Fibroblast of skin of abdomen (primary cell): ENCODE results near the gene FAM180A.
"Not testable (repeated sequence)": the region's sequence is repeated elsewhere in the genome, so short reads cannot be mapped to it uniquely, and the experiment has no call there.

Experiments
- DNase-seq: peaks from one replicate; pipeline ENCODE4 v3.0.0-alpha.2; 2013

The FAM180A gene

GRCh38 chr7:135737306-135737647 lies 11.3 kb downstream of the FAM180A start:
- DNase-seq, result not testable (repeated sequence)

DNA sequence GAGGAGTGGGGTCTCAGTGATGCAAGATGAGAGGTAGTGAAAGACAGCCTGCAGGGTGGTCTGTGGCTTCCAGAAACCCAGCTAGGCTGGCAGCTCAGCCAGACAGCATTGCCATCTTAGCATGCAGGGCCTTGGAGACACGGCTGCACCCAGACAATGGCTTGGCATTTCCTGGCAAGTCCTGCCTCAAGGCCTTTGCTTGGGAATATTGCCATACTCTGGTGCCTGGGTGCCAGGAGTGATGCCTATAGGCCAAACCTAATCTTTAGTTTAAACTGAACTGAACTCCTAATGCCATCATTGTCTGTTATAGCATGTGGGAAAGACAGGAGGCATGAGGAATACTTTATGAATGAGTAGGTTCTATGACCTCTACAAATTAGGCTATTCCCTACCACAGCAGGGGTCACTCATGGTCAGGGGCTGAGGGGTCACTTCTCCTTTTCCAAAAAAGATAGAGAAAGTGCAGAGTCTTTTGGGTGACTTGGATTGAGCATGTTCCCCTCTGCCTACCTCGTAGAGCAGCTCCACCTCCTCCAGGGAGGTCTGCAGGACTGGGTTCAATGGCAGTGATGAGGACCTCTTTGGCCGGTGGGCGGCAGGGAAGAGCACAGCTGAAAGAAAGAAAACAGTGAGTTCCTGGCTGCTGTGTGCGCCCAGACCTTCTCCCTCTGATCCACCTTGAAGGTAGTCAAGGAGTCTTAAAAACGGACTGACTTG lies 11.9 kb downstream of the FAM180A start:
- no peak for DNase-seq

DNA sequence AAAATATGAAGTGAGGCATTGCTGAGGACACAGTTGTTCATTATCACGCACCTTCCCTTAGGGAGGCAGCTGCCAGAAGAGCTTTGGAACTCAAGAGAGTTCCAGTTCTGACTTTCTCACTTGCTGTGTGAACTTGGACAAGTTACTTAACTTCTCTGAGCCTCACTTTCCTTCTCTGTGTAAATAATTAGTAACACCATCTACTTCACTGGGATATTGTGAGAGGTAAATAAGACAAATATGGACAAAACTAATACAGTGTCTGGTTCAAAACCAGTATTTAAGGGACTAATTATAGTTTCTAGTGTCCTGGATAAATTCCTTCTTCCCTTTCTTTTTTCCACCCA lies 14.3 kb downstream of the FAM180A start:
- no peak for DNase-seq

DNA sequence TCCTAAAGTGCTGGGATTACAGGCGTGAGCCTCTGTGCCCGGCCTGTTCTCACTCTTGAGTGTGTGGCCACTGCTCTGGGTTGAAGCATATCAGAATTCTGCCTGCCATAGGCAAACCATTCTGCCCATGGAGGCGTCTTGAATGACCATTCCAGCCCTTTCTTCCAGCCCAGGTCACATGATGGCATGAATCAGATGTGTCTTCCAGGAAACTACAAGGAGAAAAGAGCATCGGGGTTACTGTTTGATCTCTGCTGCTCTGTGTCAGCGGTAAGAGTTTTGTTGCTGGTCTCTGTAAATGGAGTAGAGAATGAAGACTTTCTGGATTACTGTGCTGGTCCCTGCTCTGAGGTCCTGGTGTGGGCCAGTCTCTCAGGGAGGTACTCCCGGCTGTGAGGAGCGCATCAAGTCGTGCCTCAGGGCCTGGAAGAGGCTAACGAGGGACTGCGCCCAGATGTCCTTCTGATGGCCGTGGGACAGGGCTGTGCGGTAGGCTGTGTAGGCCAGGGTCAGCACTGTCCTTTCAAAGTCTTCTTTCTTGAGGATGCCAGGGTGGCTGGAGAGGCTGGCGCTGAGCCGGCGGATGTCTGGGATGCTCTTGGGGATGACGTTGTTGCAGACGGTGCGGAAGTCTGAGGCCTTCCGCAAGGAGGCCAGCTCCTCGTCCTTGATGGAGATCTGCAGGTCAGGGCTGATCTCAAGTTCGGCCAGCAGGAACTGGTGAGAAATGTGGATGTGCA lies 14.8 kb downstream of the FAM180A start:
- DNase-seq, result no peak

DNA sequence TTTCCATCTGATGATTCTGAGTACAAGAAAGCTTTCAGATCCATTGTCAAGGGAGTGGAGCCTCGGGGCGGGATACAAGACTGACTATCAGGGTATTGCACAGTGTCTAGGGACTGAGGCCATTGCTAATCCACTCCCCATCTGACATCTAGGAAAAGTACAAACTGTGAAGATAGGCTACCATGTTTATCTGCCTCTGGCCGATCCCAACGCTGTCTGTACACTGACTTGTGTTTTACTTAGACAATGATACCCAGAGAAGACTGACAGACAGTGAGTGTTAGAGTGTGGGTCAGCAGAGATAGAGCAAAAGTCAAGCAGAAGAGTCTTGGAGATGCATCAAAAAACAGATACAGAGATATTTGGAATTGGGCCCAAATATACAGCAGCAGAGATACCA lies 17.5 kb downstream of the FAM180A start:
- DNase-seq, result no peak

DNA sequence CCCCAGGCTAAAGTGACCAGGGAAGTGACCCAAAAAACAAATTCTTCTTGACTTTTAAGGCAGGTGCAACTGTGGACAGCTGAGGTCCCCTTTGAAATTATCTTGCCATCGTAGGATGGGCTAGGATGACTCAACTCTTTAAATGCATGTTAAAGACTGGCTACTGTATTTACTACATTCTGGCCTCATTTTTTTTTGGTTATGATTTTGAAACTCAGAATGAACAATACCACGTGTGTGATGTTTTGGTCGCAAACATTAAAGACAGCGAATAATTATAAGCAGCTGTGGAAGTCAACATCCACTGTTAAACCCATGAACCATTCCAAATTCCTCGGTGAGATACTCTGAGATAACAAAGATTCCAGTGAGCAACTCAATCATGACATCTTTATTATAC lies 19.4 kb downstream of the FAM180A start:
- peak; percentile 54 for DNase-seq

DNA sequence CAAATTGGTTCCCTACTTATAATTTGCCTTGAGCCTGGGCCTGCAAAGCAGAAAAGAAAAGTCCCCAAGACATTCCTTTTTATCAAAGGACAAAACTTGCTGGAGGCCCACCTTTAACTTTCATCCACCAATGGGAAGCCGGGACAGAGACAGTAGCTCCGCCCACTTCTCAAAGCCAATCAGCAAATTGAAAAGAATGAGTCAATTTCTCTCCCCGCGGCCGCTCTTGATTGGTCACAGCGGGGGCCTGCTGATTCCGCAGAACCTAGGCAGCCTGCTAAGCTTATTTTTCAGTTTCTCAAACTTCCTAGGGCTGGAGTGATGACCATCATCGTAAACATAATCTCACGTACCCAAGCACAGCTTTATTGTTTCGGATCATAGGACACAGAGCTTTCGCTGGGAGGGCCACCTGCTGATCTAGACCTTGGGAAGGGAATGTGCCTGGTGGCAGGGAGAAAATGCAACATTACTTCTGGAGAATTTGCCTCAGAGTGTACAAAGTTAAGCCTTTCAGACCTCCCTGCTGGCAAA lies 20.4 kb downstream of the FAM180A start, which contains the start of gene SLC13A4:
TSS of gene SLC13A4 (minus strand) at position 51 of the 534 bp plus-strand sequence. CDS start 690 bp downstream, outside the sequence.
- no peak for DNase-seq

GRCh38 chr7:135726911-135727673 lies 21.5 kb downstream of the FAM180A start:
- DNase-seq, result no peak

DNA sequence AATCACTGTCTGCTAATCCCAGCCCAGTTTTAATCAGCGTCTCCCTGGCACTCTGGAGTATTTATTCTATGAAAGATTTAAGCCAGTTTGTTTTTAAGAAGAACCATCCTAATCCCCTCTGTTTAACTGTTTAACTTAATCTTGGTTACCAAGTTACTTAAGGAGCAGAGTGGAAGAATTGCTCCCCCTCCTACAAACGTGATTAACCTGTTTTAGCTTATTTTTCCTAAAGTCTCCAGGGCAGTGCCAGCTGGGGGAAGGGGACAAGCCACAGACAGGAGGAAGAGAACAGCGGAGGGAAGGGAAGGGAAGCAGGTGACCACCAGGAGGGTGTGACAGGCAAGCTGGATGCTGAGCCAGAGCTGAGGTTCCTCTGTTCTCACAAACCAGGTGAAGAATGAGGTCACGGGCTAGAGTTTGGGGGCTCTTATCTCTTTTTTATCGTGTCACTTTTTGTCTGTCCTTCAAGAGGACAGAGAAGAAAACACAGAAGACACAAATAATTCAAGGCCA lies 22.3 kb downstream of the FAM180A start:
- DNase-seq, result no peak

- no peak for DNase-seq
These were observed 25.2 kb downstream of the FAM180A start for GRCh38 chr7:135723411-135723810.

DNA sequence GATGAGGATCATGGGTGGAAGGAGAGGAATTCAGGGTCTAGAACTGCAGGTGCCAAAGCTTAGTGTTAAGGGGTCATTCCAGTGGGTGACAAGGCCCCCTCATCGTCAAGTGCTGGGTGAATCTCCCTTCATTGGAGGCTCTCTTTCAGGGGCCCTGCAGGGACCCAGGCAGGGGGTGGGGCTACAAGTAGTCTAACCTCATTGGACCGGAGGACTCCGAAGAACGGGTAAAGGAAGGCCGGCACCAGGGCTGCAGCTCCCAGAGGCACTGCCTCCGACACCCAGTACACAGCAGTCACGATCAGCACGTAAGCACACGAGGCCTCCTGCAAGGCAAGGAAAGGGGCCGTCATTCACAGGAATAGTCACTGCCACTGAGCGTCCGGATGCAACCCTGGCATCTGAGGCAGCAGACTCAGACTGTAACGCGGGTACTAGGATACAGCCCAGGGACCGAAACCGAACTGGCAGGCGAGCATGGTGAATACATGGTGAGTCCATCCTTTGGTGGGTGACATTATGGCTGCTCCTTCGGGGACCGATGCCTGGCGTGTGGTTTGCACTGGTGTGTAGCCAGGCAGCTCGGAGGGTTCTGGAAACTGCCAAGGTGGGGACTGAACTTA lies 27.3 kb downstream of the FAM180A start:
- DNase-seq, result no peak

DNA sequence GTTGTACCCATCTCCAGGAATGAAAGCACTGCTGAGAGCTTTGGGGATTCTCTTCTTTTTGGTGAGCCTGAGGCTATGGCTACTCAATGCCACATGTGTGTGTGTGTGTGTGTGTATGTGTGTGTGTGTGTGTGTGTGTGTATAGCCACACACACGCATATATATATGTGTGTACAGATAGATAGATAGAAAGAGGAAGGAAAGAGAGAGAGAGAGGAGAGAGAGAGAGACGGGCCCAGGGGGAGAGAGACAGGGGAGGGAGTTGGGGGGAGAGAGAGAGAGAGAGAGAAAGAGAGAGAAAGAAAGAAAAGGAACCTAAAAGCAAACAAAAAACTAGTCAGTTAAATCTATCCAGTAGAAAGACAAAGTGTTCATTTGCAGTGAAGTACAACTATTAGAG lies 28.9 kb downstream of the FAM180A start:
- DNase-seq, result no peak

DNA sequence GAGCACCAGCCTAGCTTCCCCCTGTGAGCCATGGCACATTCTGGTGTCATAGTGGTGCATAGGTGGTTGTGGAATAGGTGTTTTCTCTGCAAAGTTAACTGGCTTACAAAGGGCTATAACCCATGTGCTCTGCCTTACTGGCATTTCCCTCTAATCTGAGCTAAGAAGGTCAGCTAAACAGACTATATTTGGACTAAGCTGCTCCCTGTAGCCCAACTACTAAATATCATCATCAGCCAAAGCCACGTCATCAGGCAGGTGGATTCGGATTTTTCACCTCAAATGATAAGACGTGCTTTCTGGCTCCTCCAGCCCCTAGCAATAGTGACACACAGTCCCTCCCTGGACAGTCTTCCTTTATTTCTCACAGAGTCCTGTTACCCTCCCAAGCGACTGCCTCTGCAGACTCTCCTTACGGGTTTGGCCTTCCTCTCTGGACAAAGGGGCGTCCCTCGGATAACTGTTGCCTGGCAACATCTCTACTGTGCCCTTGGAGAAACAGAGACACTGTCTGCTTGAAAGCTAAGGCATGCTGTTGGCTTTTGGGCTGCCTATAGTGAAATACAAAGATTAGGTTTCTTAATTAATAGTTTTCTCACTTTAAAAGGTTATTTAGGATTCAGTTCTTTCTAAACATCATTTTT lies 29.7 kb downstream of the FAM180A start:
- no peak for DNase-seq

- no peak for DNase-seq
These were observed 30.4 kb downstream of the FAM180A start for GRCh38 chr7:135718219-135718618.

GRCh38 chr7:135717693-135718092 lies 30.9 kb downstream of the FAM180A start:
- no peak for DNase-seq

DNA sequence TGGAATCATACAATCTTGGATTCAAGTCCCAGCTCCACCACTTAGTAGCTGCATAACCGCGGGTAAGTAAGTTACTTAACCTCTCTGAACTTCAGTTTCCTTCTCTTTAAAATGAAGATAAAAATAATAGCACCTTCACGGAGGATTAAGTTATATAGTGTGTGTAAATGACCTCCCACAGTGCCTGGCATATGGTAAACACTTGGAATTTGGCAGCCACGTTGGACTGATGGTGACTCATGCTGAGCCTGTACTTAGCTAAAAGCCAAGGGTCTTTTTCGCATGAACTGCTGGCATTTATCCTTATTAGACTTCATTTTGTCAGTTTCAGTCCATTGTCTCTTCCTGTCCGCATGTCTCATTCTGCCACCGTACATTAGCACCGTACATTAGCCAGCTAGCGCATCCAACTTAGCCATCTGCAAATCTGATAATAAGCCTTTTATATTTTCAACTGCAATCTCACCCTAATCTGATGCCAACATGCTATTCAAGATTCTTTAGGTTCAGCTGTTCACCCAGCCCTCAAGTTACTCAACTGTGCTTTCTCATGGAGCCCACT lies 31.9 kb downstream of the FAM180A start:
- peak; percentile 88 for DNase-seq

DNA sequence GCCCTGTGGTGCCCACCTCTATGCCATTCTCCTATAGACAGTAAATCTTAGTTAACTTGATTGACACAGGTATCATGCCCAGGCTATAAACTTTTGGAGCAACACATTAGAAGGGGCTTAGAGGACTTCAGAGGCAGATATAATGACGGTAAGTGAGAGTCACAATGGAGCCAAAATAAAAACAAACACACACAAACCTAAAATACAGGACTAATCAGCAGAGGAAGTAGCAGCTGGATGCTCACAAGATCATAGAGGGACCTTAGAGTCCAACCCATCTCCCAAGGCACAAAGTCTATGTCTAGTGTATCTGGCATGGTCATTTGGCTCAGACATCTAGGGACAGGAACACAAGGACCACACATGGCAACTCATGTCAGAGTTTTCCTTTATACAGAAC lies 32.9 kb downstream of the FAM180A start:
- no peak for DNase-seq

GRCh38 chr7:135715055-135715522 lies 33.5 kb downstream of the FAM180A start:
- no peak for DNase-seq

- DNase-seq, result peak; percentile 57
These were observed 34.0 kb downstream of the FAM180A start for GRCh38 chr7:135714534-135715009.

- DNase-seq, result no peak
These were observed 34.7 kb downstream of the FAM180A start for GRCh38 chr7:135713836-135714470.

DNA sequence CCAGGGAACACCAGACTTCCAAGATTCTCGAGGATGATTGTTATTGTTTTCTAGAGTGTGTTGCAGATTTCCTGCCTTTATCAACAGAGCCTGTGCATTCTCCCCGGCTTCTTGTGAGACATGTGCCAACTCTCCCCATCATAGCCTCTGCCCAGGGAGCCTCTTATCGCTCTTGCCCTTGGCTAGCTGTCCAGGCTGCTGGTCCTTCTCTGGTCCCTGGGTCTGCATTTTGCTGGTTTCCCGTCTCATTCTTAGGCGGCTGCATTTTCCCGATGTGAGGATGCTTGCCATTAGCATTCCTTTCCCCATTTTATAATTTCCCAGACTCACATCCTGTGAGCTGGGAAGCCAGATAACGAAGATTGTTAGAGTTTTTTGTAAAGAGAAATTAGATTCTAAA lies 35.8 kb downstream of the FAM180A start:
- no peak for DNase-seq
